NCI-H524 (cell line): ENCODE measurements around the gene RALGPS2.

Experiments used
- DNase-seq, 2 experiments: peaks; one replicate each; lab custom pipeline; 2025; lab: John Stamatoyannopoulos, UW

The RALGPS2 gene

DNA sequence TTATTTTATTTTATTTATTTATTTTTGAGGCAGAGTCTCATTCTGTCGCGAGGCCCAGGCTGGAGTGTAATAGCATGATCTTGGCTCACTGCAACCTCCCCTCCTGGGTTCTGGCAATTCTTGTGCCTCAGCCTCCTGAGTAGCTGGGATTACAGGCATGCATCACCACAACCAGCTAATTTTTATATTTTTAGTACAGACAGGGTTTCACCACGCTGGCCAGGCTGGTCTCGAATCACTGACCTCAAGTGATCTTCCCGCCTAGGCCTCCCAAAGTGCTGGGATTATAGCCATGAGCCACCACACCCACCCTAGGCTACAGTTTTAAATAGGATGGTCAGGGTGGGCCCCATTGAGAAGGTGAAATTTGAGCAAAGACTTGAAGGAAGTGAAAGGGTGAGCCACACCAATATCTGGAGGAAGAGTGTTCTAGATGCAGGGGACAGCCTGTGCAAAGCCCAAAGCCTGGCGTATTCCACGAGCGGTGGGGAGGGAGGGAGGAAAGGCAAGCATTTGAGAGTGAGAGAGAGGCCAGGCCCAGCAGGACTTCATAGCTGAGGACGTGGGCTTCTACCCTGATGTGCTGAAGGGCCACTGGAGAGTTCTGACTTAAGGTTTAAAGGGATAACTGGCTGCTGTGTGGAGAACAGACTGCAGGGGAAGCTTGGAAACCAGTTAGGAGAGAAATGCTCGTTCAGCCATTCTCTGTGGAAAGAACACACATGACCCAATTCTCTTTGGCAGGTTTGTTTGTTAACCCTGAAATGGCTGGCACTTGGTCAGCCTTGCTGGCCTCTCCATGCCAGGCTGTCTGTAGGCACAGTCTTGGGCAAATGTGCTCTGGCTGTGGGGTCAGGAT is 238.0 kb downstream of the RALGPS2 start:
- DNase-seq: no peak

DNA sequence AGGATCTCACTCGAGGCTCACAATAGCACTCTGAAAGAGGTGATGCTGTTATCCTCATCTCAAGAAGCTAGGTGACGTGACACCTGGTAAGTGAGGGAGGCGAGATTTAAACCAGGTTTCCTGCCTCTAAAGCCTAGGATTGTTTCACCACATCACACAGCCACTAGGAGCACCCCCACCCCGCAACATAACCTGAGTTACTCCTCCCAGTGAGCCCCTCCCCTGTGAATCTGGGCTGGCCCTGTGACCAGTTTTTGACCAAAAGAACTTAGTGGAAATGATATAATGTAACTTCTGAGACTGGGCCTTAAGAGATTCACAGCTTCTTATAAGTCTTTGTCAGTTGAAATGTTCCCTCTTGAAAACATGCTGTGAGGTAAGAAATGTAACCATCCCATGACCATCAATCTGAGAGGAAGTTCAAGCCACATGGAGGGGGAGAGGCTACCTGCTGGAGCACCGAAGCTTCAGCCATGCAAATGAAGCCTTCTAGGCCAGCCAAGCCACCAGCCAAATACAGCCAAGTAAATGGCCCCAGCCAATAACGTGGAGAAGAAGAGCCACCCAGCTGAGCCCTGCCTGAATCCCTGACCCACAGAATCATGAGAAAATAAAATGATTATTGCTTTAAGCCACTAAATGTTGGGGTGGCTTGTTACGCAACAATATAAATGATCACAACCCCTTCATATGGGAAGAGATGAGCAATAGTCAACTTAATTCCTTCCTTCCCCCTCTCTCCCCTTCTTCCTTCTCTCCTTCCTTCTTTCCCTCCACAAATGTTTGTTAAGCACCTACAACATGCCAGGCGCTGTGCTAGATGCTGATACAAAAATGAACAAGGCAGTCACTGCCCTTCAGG is 239.7 kb downstream of the RALGPS2 start:
- no peak for DNase-seq

- no peak for DNase-seq
Observed at GRCh38 chr1:178966312-178966711, 241.3 kb downstream of the RALGPS2 start.

DNA sequence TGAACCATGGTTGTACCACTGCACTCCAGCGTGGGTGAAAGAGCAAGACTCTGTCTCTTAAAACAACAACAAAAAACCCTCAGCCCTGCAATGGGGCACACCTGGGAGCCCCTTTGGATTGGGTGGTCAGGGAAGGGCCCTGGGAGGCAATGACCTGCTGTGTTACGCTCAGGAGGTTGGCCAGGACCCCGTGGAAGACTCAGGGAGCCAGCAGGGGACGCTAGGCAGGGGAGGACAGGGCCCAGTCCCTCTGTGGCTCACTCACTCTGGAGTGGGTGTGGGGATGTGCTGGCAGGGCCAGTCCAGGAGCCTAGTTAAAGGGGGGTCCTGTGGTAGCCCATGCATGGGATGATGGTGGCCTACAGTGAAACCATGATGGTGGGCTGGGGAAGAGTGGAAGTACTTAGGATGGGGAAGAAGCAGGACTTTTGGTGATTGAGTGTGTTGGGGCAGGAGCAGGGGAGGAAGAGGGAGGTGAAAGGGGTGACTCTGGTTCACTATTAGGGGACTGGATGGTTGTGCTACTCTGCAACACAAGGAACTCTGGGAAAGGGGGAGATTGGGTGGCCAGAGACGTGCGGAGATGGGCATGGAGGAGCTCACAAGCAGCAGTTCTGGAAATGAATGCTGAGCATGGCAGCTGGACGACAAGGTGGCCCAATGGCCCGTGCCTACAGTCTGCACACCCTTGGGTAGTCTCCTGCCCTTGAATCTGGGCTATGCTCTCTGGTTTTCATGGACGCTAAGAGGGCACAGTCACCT is 244.4 kb downstream of the RALGPS2 start:
- DNase-seq: no peak

DNA sequence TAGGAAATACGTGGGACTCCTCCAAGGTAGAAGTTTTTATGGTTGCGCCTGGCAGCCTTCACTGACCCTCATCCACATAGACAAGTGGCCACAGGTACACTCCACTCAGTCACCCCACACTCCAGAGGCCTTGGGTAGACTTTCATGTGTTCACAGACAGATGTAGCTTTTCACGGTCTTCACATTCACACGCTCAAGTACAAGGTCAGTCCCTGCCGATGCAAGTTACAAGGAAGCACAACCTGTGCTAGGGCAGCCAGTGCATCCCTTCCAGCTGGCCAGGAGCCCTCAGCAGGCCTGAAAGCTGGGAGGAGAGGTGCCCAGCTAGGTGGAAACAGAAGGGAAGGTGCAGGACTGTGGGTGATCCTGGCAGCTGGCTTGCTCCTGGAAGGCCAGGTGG is 245.1 kb downstream of the RALGPS2 start:
- no peak for DNase-seq
